Glomerular endothelial cell (primary cell): ENCODE measurements around the gene IL36B. TPM values are rescaled to one million over a fixed set of nuclear protein-coding genes. Genes with fewer than 3 reads are reported as not detected.
"Not testable (repeated sequence)": the region's sequence is repeated elsewhere in the genome, so short reads cannot be mapped to it uniquely, and the experiment has no call there.

Source experiments
- DNase-seq: peaks from one replicate; pipeline ENCODE4 v3.0.0-alpha.2; 2011; ENCODE audit warnings: low read depth, low spot score; ENCODE audit errors: extremely low read depth
- total RNA-seq: library from RNA; depleted of rRNA; stranded (reverse); fragments of >200 nt; gene quantifications from 2 replicates; pipeline ENCODE4 v1.2.3, GENCODE V29; 2015

Gene IL36B
- not detected in 2 replicates for total RNA-seq

GRCh38 chr2:113052396-113052917 is at the start of gene IL36B:
TSS of gene IL36B (minus strand) at chr2:113052867.
- DNase-seq: no peak

GRCh38 chr2:113102133-113102532 is 49.5 kb upstream of the IL36B start:
- no peak for DNase-seq

GRCh38 chr2:113098532-113098931 is 45.9 kb upstream of the IL36B start:
- no peak for DNase-seq

- no peak for DNase-seq
Observed at GRCh38 chr2:113098041-113098440, 45.4 kb upstream of the IL36B start.

GRCh38 chr2:113096842-113097618 is 44.4 kb upstream of the IL36B start:
- DNase-seq: not testable (repeated sequence)

GRCh38 chr2:113096306-113096705 is 43.6 kb upstream of the IL36B start:
- DNase-seq: not testable (repeated sequence)

GRCh38 chr2:113093613-113093977 is 40.9 kb upstream of the IL36B start:
- DNase-seq: no peak

GRCh38 chr2:113092864-113093612 is 40.4 kb upstream of the IL36B start:
- DNase-seq: no peak

- no peak for DNase-seq
Observed at GRCh38 chr2:113091231-113091896, 38.7 kb upstream of the IL36B start.

GRCh38 chr2:113089916-113090315 is 37.2 kb upstream of the IL36B start:
- DNase-seq: no peak

GRCh38 chr2:113088213-113088992 is 35.7 kb upstream of the IL36B start:
- DNase-seq: no peak

GRCh38 chr2:113085542-113085941 is 32.9 kb upstream of the IL36B start:
- DNase-seq: no peak

- no peak for DNase-seq
Observed at GRCh38 chr2:113084249-113085000, 31.8 kb upstream of the IL36B start.

GRCh38 chr2:113083296-113083695 is 30.6 kb upstream of the IL36B start:
- no peak for DNase-seq

GRCh38 chr2:113081488-113082210 is 29.0 kb upstream of the IL36B start:
- no peak for DNase-seq

GRCh38 chr2:113080134-113080533 is 27.5 kb upstream of the IL36B start:
- no peak for DNase-seq

- no peak for DNase-seq
Observed at GRCh38 chr2:113079131-113079530, 26.5 kb upstream of the IL36B start.

GRCh38 chr2:113078350-113078839 is 25.7 kb upstream of the IL36B start:
- DNase-seq: no peak

GRCh38 chr2:113077921-113078320 is 25.3 kb upstream of the IL36B start:
- DNase-seq: no peak
